Measurements from ENCODE around the gene SRD5A2.

Gene SRD5A2

GRCh38 chr2:31547485-31547884 is 33.3 kb downstream of the SRD5A2 start:
- H3K4me3 Mint-ChIP-seq = no peak overlapping the region
- H3K27ac Mint-ChIP-seq = no peak overlapping the region
- TF ChIP-seq CTCF (IDR thresholded peaks at IDR 0.05; ENCODE audit: unreplicated experiment in 3 of 3) = no peak
- no peaks in the 10 kb centered on the region for H3K27me3 Mint-ChIP-seq (ENCODE audit: low read depth)
- H3K9me3 Mint-ChIP-seq = peaks cover 15% of the 10 kb centered on the region
- no peaks in the 10 kb centered on the region for H3K36me3 Mint-ChIP-seq (ENCODE audit: low read depth)
- no peaks in the 10 kb centered on the region for H3K4me1 Mint-ChIP-seq

GRCh38 chr2:31541853-31542252 is 38.9 kb downstream of the SRD5A2 start:
- Mint-ChIP-seq H3K4me3 (no peak overlapping the region), H3K9me3 (peaks cover 15% of the 10 kb centered on the region), H3K4me1 (no peaks in the 10 kb centered on the region), H3K27ac (no peak overlapping the region), H3K36me3 (ENCODE audit: low read depth) (no peaks in the 10 kb centered on the region), H3K27me3 (ENCODE audit: low read depth) (no peaks in the 10 kb centered on the region)
- TF ChIP-seq CTCF (IDR thresholded peaks at IDR 0.05; ENCODE audit: unreplicated experiment in 3 of 3) = no peak

GRCh38 chr2:31539505-31539904 is 41.2 kb downstream of the SRD5A2 start:
- Mint-ChIP-seq H3K4me1 (no peaks in the 10 kb centered on the region), H3K4me3 (no peak overlapping the region), H3K27me3 (ENCODE audit: low read depth) (peaks cover 3% of the 10 kb centered on the region), H3K27ac (no peak overlapping the region), H3K9me3 (peaks cover 11% of the 10 kb centered on the region), H3K36me3 (ENCODE audit: low read depth) (no peaks in the 10 kb centered on the region)
- no peak for TF ChIP-seq CTCF (IDR thresholded peaks at IDR 0.05; ENCODE audit: unreplicated experiment in 3 of 3)

DNA sequence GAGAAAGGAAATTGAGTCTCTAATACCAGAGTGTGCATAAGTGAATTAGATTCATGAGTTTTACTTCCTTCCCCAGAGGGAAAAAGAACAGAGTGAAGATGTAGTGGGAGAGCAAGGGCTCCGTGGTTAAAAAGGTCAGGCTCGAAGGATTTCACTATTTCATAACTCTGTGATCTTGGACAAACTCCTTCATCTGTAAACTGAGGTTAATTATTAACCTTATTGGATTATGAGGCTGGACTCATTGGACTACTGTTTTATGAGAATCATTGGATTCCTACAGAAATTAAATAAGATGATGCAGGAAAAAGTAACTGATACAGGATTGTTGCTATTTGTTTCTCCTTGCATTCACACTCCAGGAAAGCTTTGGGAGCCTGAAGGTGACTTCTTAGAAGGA is 45.0 kb downstream of the SRD5A2 start:
- Mint-ChIP-seq H3K36me3 (ENCODE audit: low read depth) (no peaks in the 10 kb centered on the region), H3K27ac (peak overlapping the region in 1 of 3 experiments; percentile 14), H3K4me3 (no peak overlapping the region), H3K4me1 (no peaks in the 10 kb centered on the region), H3K9me3 (no peaks in the 10 kb centered on the region), H3K27me3 (ENCODE audit: low read depth) (peaks cover 3% of the 10 kb centered on the region)
- no peak for TF ChIP-seq CTCF (IDR thresholded peaks at IDR 0.05; ENCODE audit: unreplicated experiment in 3 of 3)

DNA sequence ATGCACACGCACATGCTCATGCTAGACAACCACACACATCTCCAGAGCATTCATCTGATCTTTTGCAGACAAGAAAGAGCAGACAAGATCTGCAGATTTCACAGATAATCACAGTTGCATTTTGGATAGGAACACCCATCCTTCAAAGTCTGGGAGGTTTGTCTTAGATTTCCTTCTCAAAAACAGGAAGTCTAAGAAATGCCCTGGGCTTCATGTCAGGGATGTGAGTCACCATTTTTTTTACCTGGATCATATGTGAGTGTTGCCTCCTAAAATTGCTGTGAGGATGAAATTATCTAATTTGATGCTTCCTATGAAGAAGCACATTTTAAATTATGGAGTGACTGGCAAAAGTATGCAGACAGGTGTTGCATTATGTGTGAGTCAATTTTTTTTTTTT is 46.1 kb downstream of the SRD5A2 start:
- no peaks in the 10 kb centered on the region for H3K9me3 Mint-ChIP-seq
- H3K4me1 Mint-ChIP-seq = no peaks in the 10 kb centered on the region
- no peaks in the 10 kb centered on the region for H3K36me3 Mint-ChIP-seq (ENCODE audit: low read depth)
- H3K4me3 Mint-ChIP-seq = no peak overlapping the region
- H3K27me3 Mint-ChIP-seq (ENCODE audit: low read depth) = peaks cover 4% of the 10 kb centered on the region
- H3K27ac Mint-ChIP-seq = no peak overlapping the region
- TF ChIP-seq CTCF (IDR thresholded peaks at IDR 0.05; ENCODE audit: unreplicated experiment in 3 of 3) = no peak

DNA sequence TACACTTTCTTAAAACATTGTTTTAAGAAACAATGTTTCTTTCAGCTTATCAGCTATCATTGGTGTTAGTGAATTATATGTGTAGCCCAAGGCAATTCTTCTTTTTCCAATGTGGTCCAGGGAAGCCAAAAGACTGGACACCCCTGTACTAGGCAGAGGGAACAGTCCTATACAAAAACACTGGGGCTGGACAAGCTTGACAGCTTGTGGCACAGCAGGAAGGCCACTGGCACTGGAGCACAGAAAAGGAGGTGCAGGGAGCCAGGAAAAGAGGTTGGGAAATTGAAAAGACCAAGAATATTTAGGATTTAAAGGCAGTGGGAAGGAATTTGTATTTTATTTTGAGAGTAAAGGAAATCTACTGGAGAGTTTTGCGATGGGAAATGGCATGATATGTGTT is 47.7 kb downstream of the SRD5A2 start:
- TF ChIP-seq CTCF (IDR thresholded peaks at IDR 0.05; ENCODE audit: unreplicated experiment in 3 of 3) = no peak
- no peaks in the 10 kb centered on the region for H3K9me3 Mint-ChIP-seq
- no peaks in the 10 kb centered on the region for H3K4me1 Mint-ChIP-seq
- peaks cover 10% of the 10 kb centered on the region for H3K27me3 Mint-ChIP-seq (ENCODE audit: low read depth)
- H3K4me3 Mint-ChIP-seq = no peak overlapping the region
- no peaks in the 10 kb centered on the region for H3K36me3 Mint-ChIP-seq (ENCODE audit: low read depth)
- H3K27ac Mint-ChIP-seq = no peak overlapping the region
